ENCODE data around the gene MIA3.

Gene MIA3

DNA sequence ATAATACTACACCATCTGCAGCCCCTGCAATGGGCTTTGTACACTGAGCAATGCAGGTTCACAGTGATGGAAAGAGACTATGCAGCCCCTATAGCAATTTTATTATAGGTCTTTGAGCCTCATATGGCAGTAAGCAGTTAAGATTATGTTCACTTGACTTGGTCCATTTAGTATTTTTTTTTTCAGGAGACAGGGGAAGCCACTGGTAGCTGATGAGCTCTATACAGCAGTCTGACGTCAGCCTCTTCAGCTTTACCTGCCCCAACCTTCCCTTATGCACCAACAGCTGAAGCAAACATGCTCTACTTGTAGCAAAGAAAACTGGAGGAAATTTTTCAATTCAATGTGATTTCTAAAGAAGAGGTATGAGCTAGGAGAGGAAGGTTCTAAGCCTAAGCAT, 62.2 kb downstream of the MIA3 start:
- DNase-seq: no peak

GRCh38 chr1:222691016-222691415, 73.1 kb downstream of the MIA3 start:
- no peak for DNase-seq

GRCh38 chr1:222694927-222695326, 77.0 kb downstream of the MIA3 start:
- no peak for DNase-seq

GRCh38 chr1:222696741-222697140, 78.8 kb downstream of the MIA3 start:
- no peak for DNase-seq

GRCh38 chr1:222697203-222697602, 79.3 kb downstream of the MIA3 start:
- no peak for DNase-seq

- no peak for DNase-seq
These were observed 79.9 kb downstream of the MIA3 start for GRCh38 chr1:222697826-222698225.

DNA sequence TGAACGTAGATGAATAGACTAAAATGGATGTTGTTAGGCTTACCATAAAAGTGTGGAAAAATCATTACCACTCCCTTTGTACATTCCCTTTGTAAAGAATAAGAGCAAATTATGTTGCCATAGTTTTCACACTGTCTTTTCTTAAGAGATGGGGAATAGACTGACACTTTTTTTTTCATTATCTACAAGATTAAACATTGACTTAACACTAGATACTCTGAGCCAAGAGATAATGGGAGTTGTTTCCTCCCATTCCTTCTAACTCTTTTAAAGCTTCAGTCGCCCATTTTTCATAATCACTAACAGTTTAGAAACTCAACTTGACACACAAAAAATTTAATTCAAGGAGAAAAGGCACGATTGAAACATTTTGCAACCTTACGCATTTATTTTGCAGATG, 84.3 kb downstream of the MIA3 start:
- DNase-seq: no peak

DNA sequence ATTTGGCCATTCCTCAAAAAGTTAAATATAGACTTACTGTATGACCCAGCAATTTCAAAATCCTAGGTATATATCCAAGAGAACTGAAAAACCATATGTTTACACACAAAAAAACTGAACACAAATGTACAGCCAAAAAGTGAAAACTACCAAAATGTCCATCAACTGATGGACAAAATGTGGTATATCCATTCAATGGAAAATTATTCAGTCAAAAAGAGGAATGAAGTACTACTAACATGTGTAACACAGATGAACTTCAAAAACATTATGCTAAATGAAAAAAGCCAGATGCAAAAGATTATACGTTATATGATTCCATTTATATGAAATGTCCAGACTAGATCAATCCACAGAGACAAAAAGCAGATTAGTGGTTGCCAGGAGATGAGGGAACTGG, 86.4 kb downstream of the MIA3 start:
- DNase-seq: no peak

GRCh38 chr1:222706815-222707214, 88.9 kb downstream of the MIA3 start:
- no peak for DNase-seq

- DNase-seq: no peak
These were observed 91.8 kb downstream of the MIA3 start for GRCh38 chr1:222709700-222710153.

GRCh38 chr1:222711319-222712252, 93.7 kb downstream of the MIA3 start:
- peak; percentile 71 for DNase-seq

- peak; percentile 94 for DNase-seq
These were observed 94.6 kb downstream of the MIA3 start, which contains the start of the genes AIDA and BROX for GRCh38 chr1:222712253-222713090. AIDA (minus strand) TSS chr1:222712491; CDS start chr1:222712317, 174 bp downstream. BROX (plus strand) TSS chr1:222712564; CDS start chr1:222715700, 3,136 bp downstream.

DNA sequence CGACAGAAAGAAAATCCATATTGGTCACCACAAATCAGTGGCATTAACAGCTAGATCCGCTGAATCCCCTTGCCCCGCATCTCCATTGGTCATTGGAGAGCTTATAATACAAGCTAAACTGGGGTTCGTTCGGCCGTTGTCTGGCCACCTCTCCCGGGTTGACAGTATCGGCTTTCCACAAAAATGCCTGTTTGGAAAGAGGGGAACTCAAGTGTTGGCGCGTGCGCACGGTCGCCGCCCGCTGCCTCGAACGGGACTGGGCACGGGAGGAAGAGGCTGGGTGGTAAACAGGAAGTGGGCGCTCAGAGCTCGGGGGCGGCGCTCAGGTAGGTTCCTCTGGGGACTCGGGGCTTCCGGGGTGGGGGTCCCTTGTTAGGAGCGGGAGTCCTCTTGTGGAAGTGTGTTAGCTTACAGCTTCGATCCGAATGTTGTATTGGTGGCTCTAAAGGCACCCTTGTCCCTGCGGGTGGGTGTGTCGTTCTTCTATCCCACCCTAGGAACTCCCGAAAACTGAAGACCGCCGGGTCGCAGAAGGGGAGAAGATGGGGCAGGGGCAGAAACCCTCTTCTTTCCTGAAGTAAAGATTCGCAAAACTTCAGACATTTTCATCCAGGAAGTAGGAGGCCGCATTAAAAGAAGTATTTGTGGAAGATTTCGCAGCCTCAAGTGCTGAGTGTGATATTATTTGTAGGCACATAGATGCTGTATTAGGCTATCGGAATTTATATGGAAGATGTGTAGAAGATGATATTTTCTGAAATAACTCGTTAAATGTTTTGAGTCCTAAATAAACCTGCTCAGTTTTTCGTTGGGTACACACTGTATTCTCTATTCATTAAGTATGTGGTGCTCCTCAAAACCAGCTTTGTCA, 95.4 kb downstream of the MIA3 start:
- DNase-seq: peak; percentile 91

DNA sequence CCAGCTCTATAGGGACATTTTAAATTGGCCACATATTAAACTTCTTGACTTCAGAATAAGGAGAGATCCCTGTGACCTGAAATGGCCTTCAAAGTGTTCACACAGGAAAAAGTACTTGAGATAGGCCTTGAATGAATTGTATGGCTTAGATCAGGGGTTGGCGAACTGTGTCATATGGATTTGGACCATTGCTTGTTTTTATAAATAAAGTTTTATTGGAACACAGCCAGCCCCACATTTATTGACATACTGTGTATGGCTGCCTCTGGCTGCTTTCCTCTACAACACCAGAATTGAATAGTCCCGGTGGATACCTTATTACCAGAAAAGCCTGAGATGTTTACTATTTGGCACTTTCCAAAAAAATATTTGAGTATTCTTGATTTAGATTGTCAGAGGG, 98.5 kb downstream of the MIA3 start:
- no peak for DNase-seq

All from activated CD4-positive, alpha-beta T cell treated with anti-CD3 and anti-CD28 coated beads, Interleukin-2, amount 50 U/mL, for 16 hours (primary cell).